Coronary artery (tissue), 2 donors: Measurements from ENCODE around the gene CDK6.

Source experiments
- DNase-seq: peaks from one replicate; pipeline ENCODE4 v3.0.0-alpha.2; 2017; ENCODE audit warnings: low spot score
- H3K27ac ChIP-seq, 2 donors: fragments of 200-600 bp; sonication (generic); one replicate each; pipeline ENCODE4 v1.5.1; 2016 to 2019
- H3K4me3 ChIP-seq: fragments of 200-600 bp; sonication (generic); 2 replicates; pipeline ENCODE4 v1.5.1; 2016; ENCODE audit warnings: mild to moderate bottlenecking, moderate library complexity
- TF ChIP-seq, protein P1 (sequence below): fragments of 200-600 bp; sonication (generic); IDR thresholded peaks from one replicate; pipeline ENCODE4 v1.5.1; 2019; ENCODE audit warnings: antibody characterized with exemption

The CDK6 gene

DNA sequence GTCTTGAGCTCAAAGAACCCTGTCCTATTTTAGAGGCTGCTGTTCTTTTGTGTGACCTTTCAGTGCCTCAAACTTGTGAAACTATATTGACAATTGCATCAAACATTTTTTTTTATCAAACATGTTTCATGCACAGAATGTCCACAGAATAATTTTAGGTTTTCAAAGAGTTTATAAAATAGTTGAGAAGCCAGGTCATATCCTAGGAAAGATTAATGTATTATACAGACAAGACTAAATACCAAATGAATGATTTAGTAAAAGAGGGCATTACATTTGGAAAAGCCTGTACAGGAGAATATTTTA is 67.0 kb downstream of the CDK6 start:
- no peak overlapping the region for H3K27ac ChIP-seq
- H3K4me3 ChIP-seq: no peak overlapping the region
- DNase-seq: no peak
- TF ChIP-seq, protein P1, sequence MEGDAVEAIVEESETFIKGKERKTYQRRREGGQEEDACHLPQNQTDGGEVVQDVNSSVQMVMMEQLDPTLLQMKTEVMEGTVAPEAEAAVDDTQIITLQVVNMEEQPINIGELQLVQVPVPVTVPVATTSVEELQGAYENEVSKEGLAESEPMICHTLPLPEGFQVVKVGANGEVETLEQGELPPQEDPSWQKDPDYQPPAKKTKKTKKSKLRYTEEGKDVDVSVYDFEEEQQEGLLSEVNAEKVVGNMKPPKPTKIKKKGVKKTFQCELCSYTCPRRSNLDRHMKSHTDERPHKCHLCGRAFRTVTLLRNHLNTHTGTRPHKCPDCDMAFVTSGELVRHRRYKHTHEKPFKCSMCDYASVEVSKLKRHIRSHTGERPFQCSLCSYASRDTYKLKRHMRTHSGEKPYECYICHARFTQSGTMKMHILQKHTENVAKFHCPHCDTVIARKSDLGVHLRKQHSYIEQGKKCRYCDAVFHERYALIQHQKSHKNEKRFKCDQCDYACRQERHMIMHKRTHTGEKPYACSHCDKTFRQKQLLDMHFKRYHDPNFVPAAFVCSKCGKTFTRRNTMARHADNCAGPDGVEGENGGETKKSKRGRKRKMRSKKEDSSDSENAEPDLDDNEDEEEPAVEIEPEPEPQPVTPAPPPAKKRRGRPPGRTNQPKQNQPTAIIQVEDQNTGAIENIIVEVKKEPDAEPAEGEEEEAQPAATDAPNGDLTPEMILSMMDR: no peak

DNA sequence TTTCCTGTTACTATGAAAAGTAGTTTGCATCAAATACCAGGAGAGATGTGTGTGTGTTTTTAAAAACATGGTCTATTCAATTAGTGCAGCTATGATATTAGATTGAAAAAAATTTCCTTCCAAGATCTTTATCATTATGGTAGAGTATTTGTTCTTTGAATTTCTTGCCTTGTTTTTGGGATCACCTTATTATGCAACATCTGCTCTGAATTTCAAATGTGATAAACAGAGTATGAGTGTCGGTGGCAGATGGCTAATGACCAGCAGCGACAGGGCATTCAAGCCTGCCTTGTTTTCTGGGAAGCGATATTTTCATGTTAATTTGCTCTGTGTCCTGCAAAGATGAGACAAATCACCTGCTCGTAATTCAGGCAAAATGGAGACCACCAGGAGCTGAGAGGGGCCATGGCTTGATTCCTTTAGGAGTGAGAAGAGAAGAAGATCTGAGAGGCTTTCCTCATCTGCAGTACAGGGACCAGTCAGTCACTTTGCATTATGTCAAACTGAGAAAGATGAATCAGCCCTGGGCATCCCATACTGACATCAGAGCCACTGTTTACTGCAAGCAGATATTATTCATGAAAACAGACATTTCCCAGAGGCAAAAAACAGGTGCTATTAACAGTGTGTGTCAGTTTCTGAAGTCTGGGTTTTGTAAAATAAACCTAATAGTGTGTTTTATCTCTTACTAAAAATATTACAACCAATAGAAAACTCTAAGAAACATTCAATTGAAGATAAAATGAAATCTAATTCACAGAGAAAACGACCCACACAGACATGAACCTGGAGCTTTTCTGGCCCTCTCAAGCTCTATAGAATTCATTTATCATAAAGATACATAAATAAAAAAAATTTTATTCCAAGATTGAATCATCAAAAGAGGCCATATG is 67.6 kb downstream of the CDK6 start:
- no peak overlapping the region for H3K27ac ChIP-seq

GRCh38 chr7:92767437-92767836 is 68.9 kb downstream of the CDK6 start:
- no peak for DNase-seq
- Histone ChIP-seq H3K27ac (no peak overlapping the region), H3K4me3 (no peak overlapping the region)
- TF ChIP-seq, protein P1: no peak

More for the DNA sequence above, 67.6 kb downstream of the CDK6 start:
- H3K4me3 ChIP-seq: no peak overlapping the region
- TF ChIP-seq, protein P1: no peak
- DNase-seq: no peak

GRCh38 chr7:92766461-92767003 is 69.8 kb downstream of the CDK6 start:
- H3K4me3 ChIP-seq: peak overlapping the region; percentile 6
- H3K27ac ChIP-seq: peak overlapping the region; percentile 51 to 72
- DNase-seq: no peak
- TF ChIP-seq, protein P1: no peak

DNA sequence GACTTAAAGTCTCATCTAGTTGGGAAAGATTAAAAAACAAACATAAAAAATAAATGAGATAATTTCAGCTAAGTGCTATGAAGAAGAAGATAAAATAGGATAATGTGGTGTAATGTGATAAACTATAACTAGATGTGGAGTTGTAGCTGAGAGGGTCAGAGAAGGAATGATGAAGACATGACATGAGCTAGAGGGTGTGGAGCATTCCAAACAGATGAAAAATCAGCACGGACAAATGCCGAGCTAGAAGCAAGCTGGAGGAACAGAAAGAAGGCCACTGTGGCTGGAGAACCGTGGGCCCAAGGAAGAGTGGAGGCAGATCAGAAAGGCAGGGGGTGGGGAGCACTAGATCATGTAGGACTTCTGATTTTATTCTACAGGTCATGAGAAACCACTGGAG is 70.6 kb downstream of the CDK6 start:
- Histone ChIP-seq H3K4me3 (peak overlapping the region; percentile 6), H3K27ac (peak overlapping the region; percentile 51 to 72)
- TF ChIP-seq, protein P1: no peak
- DNase-seq: no peak

DNA sequence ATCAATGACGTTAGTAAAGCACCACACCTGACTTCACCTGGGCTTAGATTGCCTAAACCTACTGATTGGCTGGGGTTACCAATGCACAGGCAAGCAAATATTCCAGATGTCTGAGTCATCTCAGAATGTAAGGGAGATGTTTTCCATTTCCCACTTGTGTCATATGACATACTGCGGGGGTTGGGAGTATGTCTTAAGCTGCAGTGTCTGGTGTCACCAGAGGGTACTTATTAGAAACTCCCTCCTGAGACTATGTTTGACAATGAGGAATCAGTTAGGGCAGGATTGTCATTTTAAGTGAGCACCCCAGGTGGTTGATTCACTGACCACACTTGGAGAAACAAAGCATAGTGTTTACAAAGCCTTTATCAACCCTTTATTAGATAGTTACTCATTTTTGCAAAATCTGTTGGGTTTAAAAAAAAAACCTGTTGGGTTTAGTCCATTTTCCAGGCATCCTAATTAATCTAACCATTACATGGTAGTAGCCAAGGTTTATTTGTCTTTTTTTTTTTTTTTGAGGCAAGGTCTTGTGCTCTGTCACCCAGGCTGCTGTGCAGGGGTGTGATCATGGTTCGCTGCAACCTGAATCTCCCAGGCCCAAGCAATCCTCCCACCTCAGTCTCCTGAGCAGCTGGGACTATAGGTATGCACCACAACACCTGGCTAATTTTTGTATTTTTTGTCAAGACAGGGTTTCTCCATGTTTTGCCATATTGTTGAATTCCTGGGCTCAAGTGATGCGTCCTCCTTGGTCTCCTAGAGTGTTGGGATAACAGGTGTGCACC is 72.5 kb downstream of the CDK6 start:
- Histone ChIP-seq H3K27ac (no peak overlapping the region), H3K4me3 (no peak overlapping the region)
- DNase-seq: no peak
- TF ChIP-seq, protein P1: no peak
